ENCODE measurements around the gene SEMA3C. TPM values are rescaled to one million over a fixed set of nuclear protein-coding genes. Genes with fewer than 3 reads are reported as not detected.

SEMA3C gene
- total and polyA plus RNA-seq, 7 donors, result 8.4 to 298 (median 213) TPM

DNA sequence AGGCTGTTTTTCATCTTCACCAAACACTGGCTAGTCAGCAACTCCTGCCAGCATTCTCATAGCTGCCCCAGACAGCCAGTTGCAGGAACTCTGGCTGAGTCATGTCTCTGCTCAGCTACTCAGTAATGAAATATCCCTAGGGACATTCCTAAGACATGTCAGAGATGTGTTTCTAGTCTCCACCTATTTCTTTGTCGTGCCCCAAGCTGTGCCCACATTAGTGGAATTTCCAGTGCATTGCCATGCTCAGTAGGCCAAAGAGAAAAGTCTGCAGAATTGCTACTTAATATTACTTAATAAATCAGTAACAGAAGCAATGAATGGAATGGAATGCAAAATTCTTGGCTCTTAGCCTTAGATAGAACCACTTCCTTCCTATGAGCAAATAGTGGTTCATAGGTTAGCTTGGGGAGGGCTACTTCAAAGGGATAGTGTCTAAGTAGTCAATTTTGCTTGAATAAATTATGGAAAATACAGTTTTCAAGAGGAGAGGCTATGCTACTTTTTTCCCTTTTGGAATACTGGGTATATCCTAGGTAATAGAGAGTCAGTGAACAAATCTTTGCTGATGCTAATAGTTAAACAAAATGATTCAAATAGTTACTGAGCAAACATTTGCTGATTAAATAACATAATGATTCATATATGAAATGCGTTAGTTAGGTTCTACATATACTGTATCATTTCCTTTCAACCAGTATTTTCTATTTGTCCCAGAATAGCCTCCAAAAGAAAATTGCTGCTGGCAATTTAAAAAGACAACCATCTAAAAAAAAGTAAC is 23.6 kb upstream of the SEMA3C start:
- Histone ChIP-seq H3K4me3 (no peak overlapping the region), H3K27me3 (no peaks in the 10 kb centered on the region), H3K4me1 (peaks cover 0 to 41% (median 35%) of the 10 kb centered on the region in 4 donors), H3K9me3 (no peaks in the 10 kb centered on the region), H3K27ac (peak overlapping the region; percentile 46 to 74 (median 56)), H3K36me3 (no peaks in the 10 kb centered on the region)
- intact Hi-C loops (cut with DNase I), result no loop called here
- peak; percentile 83 for DNase-seq
- TF ChIP-seq POLR2AphosphoS5 (IDR thresholded peaks at IDR 0.05) (peak in 3 of 4 donors; percentile 55 to 70 (median 60)), POLR2A (IDR thresholded peaks at IDR 0.05) (no peak)
- WGBS, 2 donors, result 26 to 46% methylated on average over 2 of the region's 2 CpGs

DNA sequence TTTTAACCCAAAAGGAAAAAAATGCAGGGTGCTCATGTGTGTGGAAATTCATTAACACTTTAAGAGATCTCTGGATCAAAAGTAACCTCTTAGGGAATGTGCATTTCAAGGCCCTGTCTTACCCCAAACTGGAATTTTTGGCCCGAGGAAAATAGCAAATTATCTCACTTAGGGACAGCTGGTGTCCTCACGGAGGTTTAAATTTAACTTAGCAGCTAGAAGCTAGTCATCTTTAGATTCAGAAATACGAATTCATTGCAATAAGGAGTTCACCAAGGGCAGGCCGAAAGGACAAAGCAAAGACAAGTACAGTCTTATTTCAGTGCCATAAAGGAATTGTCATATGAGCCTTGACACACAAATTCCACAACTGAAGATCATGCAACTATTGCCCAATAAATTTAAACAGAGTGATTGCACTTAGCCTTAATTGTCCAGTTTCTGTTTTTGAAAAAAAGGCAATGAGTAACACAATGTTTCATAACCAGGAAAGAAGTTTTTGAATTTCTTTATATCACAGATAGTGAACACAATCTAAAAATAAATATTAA is 22.4 kb upstream of the SEMA3C start:
- H3K27me3 ChIP-seq, result no peaks in the 10 kb centered on the region
- peaks cover 0 to 37% (median 31%) of the 10 kb centered on the region in 4 donors for H3K4me1 ChIP-seq
- no peak for DNase-seq
- TF ChIP-seq, protein P1, sequence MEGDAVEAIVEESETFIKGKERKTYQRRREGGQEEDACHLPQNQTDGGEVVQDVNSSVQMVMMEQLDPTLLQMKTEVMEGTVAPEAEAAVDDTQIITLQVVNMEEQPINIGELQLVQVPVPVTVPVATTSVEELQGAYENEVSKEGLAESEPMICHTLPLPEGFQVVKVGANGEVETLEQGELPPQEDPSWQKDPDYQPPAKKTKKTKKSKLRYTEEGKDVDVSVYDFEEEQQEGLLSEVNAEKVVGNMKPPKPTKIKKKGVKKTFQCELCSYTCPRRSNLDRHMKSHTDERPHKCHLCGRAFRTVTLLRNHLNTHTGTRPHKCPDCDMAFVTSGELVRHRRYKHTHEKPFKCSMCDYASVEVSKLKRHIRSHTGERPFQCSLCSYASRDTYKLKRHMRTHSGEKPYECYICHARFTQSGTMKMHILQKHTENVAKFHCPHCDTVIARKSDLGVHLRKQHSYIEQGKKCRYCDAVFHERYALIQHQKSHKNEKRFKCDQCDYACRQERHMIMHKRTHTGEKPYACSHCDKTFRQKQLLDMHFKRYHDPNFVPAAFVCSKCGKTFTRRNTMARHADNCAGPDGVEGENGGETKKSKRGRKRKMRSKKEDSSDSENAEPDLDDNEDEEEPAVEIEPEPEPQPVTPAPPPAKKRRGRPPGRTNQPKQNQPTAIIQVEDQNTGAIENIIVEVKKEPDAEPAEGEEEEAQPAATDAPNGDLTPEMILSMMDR (IDR thresholded peaks at IDR 0.05), result no peak
- TF ChIP-seq POLR2AphosphoS5 (IDR thresholded peaks at IDR 0.05), result peak; percentile 17 to 66 (median 34)
- no peak overlapping the region for H3K4me3 ChIP-seq
- intact Hi-C loops (cut with DNase I), result no loop called here
- H3K9me3 ChIP-seq, result no peaks in the 10 kb centered on the region
- no peaks in the 10 kb centered on the region for H3K36me3 ChIP-seq
- peak overlapping the region in 3 of 4 donors; percentile 46 to 74 (median 61) for H3K27ac ChIP-seq
- 16 to 62% methylated on average over 4 of the region's 4 CpGs for WGBS, 2 donors

DNA sequence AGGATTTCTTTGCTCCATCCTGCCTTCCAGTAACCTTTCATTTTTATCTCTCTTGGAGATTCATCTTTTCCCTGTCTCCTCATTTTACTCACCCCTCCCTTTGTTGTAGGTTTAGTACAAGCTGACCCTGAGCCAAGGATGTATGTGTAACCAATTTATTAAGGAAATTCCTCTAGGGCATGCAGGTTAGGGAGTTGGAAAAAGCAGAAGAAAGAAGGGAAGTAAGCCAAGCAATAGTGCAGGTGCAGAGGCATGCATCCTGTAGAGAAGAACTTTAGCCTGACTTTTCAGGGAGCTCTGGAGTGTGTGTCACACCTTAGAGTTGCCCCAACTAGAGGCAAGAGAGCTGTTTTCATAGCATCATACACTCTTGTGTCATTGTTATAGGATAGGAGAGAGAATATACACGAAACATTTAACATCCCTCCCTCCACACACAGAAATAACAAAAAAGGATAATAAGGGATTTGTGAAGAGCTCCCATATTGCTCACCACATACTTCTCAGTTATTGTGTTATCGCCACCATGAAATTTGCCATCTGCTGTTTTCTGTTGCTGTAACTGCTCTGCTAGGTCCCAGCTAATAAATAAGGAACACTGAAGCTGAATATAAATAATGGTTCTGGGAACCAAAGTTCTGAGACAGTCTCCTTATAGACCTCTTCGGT is 21.8 kb upstream of the SEMA3C start:
- Histone ChIP-seq H3K27me3 (no peaks in the 10 kb centered on the region), H3K36me3 (no peaks in the 10 kb centered on the region), H3K4me1 (peaks cover 0 to 31% (median 25%) of the 10 kb centered on the region in 4 donors), H3K27ac (peak overlapping the region in 3 of 4 donors; percentile 14 to 74 (median 61)), H3K4me3 (no peak overlapping the region), H3K9me3 (no peaks in the 10 kb centered on the region)
- no peak for DNase-seq
- intact Hi-C loops (cut with DNase I), result no loop called here
- WGBS, 2 donors, result 79 to 83% methylated on average over 3 of the region's 3 CpGs
- TF ChIP-seq, protein P1 (IDR thresholded peaks at IDR 0.05), result no peak
- TF ChIP-seq POLR2A (IDR thresholded peaks at IDR 0.05), result no peak
- no peak for TF ChIP-seq POLR2AphosphoS5 (IDR thresholded peaks at IDR 0.05)
- TF ChIP-seq EP300 (IDR thresholded peaks at IDR 0.05), result no peak

DNA sequence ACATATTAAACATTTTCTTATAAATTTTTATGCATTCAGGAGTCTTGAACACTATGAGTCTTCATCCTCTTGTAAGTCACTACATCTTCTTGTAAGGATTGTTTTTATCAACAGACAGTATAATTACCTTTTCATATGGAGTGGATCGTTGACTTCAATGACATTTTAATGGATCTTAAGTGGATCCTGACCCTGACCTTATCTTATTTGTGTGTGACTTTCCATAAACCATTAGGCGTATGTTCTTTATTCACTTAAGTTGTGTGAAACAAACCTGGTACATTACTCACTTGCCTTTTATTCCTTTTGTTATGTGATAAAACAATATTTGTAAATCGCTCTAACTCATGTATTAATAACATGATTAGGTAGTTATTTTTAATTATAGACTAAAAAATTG is 18.5 kb upstream of the SEMA3C start:
- peaks cover 0 to 21% (median 18%) of the 10 kb centered on the region in 4 donors for H3K4me1 ChIP-seq
- DNase-seq, result no peak
- no peak overlapping the region for H3K27ac ChIP-seq
- intact Hi-C loops (cut with DNase I), result no loop called here
- no peaks in the 10 kb centered on the region for H3K27me3 ChIP-seq
- H3K4me3 ChIP-seq, result no peak overlapping the region
- no peak for TF ChIP-seq EP300 (IDR thresholded peaks at IDR 0.05)
- TF ChIP-seq POLR2A (IDR thresholded peaks at IDR 0.05), result no peak
- TF ChIP-seq POLR2AphosphoS5 (IDR thresholded peaks at IDR 0.05), result no peak
- TF ChIP-seq, protein P1 (IDR thresholded peaks at IDR 0.05), result no peak
- no peaks in the 10 kb centered on the region for H3K36me3 ChIP-seq
- no peaks in the 10 kb centered on the region for H3K9me3 ChIP-seq
- 78 to 83% methylated on average over 3 of the region's 3 CpGs for WGBS, 2 donors

Measured in sigmoid colon (tissue), 7 donors.